ENCODE measurements around the gene TBCA. TPM values are rescaled to one million over a fixed set of nuclear protein-coding genes. Genes with fewer than 3 reads are reported as not detected.
A peak's percentile ranks its signal among the peaks of the same experiment; 100 is the strongest.

The TBCA gene
- total and polyA plus RNA-seq, 2 donors from 2014 or later = 124 to 407 TPM

DNA sequence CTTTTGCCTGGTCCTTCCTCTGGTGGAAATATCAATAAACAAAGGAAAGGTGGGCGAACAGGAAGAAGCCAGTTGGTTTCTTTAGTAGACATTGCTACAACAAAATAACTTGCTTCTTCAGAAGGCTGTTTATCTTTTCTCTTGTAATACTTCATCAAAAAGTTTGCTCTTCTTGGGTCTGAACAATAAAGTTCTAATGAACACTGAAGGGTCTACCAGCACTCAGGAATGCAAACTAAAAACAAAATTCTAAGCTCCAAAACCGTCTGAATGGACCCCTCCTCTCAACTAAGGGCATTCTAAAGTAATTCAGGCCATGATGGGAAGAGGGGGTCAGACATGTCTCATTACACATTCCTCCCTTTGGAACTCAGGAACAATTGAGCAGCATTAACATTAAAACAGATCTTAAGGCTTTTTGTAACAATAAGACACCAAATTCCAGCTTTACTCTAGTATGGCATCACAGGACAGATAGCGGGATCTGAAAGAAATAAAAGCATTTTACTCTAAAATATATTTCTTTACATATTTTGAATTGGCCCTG, 2.3 kb downstream of the TBCA start:
- H3K9me3 ChIP-seq (ENCODE audit: control insufficient read depth in 2 of 3, insufficient read depth in 1 of 3, low read length in 3 of 3) = no peaks in the 10 kb centered on the region
- no peak for DNase-seq
- no peak overlapping the region for H3K9ac ChIP-seq (ENCODE audit: low read length in 3 of 3)
- TF ChIP-seq, protein P1, sequence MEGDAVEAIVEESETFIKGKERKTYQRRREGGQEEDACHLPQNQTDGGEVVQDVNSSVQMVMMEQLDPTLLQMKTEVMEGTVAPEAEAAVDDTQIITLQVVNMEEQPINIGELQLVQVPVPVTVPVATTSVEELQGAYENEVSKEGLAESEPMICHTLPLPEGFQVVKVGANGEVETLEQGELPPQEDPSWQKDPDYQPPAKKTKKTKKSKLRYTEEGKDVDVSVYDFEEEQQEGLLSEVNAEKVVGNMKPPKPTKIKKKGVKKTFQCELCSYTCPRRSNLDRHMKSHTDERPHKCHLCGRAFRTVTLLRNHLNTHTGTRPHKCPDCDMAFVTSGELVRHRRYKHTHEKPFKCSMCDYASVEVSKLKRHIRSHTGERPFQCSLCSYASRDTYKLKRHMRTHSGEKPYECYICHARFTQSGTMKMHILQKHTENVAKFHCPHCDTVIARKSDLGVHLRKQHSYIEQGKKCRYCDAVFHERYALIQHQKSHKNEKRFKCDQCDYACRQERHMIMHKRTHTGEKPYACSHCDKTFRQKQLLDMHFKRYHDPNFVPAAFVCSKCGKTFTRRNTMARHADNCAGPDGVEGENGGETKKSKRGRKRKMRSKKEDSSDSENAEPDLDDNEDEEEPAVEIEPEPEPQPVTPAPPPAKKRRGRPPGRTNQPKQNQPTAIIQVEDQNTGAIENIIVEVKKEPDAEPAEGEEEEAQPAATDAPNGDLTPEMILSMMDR (IDR thresholded peaks at IDR 0.05; ENCODE audit: borderline replicate concordance, extremely low read depth, insufficient read depth) = no peak
- H3K27me3 ChIP-seq (ENCODE audit: control insufficient read depth, insufficient read depth, low read length) = no peaks in the 10 kb centered on the region
- H3K36me3 ChIP-seq (ENCODE audit: control insufficient read depth in 2 of 3, insufficient read depth in 3 of 3, low read length in 3 of 3) = peaks cover 0 to 2% (median 0%) of the 10 kb centered on the region in 3 donors
- peak overlapping the region in 1 of 3 donors; percentile 29 for H3K4me3 ChIP-seq (ENCODE audit: low read length in 3 of 3)
- intact Hi-C loops (cut with DNase I) = no loop called here
- H3K4me1 ChIP-seq (ENCODE audit: control insufficient read depth in 2 of 3, insufficient read depth in 2 of 3, low read depth in 1 of 3, low read length in 3 of 3) = peaks cover 6 to 18% (median 12%) of the 10 kb centered on the region in 3 donors
- H3K27ac ChIP-seq (ENCODE audit: low read depth in 2 of 2, low read length in 2 of 2) = no peak overlapping the region
- FAIRE-seq = no peak

DNA sequence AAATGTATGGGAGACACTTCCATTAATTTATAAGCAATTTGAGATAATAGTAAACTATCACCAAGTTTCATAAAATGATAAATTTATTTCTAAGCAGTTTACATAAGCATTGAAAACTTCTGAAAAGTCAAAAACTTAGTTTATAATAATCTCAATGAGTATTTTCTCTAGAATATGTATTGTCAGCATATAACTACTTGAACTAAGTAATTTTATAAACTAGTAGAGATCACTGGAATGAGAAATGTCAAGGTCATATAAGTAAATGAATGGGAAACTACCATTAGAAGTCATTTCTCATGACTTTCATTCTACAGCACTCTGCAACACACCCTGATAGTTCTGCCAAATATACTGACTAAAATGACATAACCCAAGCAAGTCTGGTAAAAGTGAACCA, 3.4 kb downstream of the TBCA start:
- intact Hi-C loops (cut with DNase I) = no loop called here
- DNase-seq (no peak), FAIRE-seq (no peak)
- Histone ChIP-seq H3K4me3 (ENCODE audit: low read length in 3 of 3) (no peak overlapping the region), H3K4me1 (ENCODE audit: control insufficient read depth in 2 of 3, insufficient read depth in 2 of 3, low read depth in 1 of 3, low read length in 3 of 3) (peaks cover 6 to 18% (median 12%) of the 10 kb centered on the region in 3 donors), H3K27ac (ENCODE audit: low read depth in 2 of 2, low read length in 2 of 2) (no peak overlapping the region), H3K36me3 (ENCODE audit: control insufficient read depth in 2 of 3, insufficient read depth in 3 of 3, low read length in 3 of 3) (peaks cover 0 to 2% (median 0%) of the 10 kb centered on the region in 3 donors), H3K27me3 (ENCODE audit: control insufficient read depth, insufficient read depth, low read length) (no peaks in the 10 kb centered on the region), H3K9ac (ENCODE audit: low read length in 3 of 3) (no peak overlapping the region), H3K9me3 (ENCODE audit: control insufficient read depth in 2 of 3, insufficient read depth in 1 of 3, low read length in 3 of 3) (no peaks in the 10 kb centered on the region)
- TF ChIP-seq, protein P1 (IDR thresholded peaks at IDR 0.05; ENCODE audit: borderline replicate concordance, extremely low read depth, insufficient read depth) = no peak

DNA sequence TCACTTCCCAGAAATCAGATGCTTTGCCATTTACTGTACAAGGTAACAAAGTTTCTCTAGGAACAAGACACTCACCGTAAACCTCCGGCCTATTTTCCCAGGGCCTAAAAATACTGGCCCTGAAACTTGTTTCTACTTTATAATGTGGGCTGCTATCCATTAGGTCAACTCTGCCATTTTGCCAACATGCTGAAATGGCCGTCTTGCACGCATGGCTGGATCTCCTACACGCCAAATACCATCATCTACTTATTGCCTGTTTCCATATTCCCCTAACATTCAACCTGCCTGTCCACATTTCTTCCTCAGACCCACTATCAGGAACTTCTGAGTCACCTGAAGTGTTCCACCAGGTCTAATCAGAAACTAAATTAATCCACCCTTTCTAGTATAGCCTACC, 4.7 kb downstream of the TBCA start:
- H3K27me3 ChIP-seq (ENCODE audit: control insufficient read depth, insufficient read depth, low read length) = no peaks in the 10 kb centered on the region
- peaks cover 6 to 15% (median 12%) of the 10 kb centered on the region in 3 donors for H3K4me1 ChIP-seq (ENCODE audit: control insufficient read depth in 2 of 3, insufficient read depth in 2 of 3, low read depth in 1 of 3, low read length in 3 of 3)
- TF ChIP-seq, protein P1 (IDR thresholded peaks at IDR 0.05; ENCODE audit: borderline replicate concordance, extremely low read depth, insufficient read depth) = no peak
- H3K27ac ChIP-seq (ENCODE audit: low read depth in 2 of 2, low read length in 2 of 2) = no peak overlapping the region
- no peak overlapping the region for H3K9ac ChIP-seq (ENCODE audit: low read length in 3 of 3)
- intact Hi-C loops (cut with DNase I) = no loop called here
- no peak overlapping the region for H3K4me3 ChIP-seq (ENCODE audit: low read length in 3 of 3)
- no peaks in the 10 kb centered on the region for H3K9me3 ChIP-seq (ENCODE audit: control insufficient read depth in 2 of 3, insufficient read depth in 1 of 3, low read length in 3 of 3)
- H3K36me3 ChIP-seq (ENCODE audit: control insufficient read depth in 2 of 3, insufficient read depth in 3 of 3, low read length in 3 of 3) = peaks cover 0 to 5% (median 0%) of the 10 kb centered on the region in 3 donors
- FAIRE-seq (no peak), DNase-seq (no peak)
